Esophagus mucosa (tissue), 1 donor: ENCODE results near the gene DNAJC28. TPM values are rescaled to one million over a fixed set of nuclear protein-coding genes. Genes with fewer than 3 reads are reported as not detected.
"Not testable (repeated sequence)": the region's sequence is repeated elsewhere in the genome, so short reads cannot be mapped to it uniquely, and the experiment has no call there.

Experiments
- ATAC-seq: fragments of 200-7000 bp; cut with Tn5 transposase; one replicate; pipeline ENCODE4 v1.9.1; 2020
- total RNA-seq: library from RNA; stranded (reverse); gene quantifications from one replicate; pipeline ENCODE4 v1.2.4, GENCODE V29; 2023
- donor health status: DM: yes; HTN: yes; CAD: no.

Gene DNAJC28
- total RNA-seq, 1 donor from 2014 or later: 0.52 TPM

GRCh38 chr21:33480481-33481103 lies 10.9 kb downstream of the DNAJC28 start:
- ATAC-seq: no peak

- peak; percentile 99 for ATAC-seq
Observed at GRCh38 chr21:33479679-33480480, 11.6 kb downstream of the DNAJC28 start, which contains the start of gene TMEM50B. Gene TMEM50B (minus strand): TSS chr21:33479974. CDS start chr21:33468885, 11,089 bp downstream.

GRCh38 chr21:33478935-33479678 lies 12.4 kb downstream of the DNAJC28 start:
- ATAC-seq: peak; percentile 19

GRCh38 chr21:33478182-33478581 lies 13.3 kb downstream of the DNAJC28 start:
- no peak for ATAC-seq

GRCh38 chr21:33477066-33477465 lies 14.4 kb downstream of the DNAJC28 start:
- ATAC-seq: no peak

GRCh38 chr21:33473344-33473743 lies 18.2 kb downstream of the DNAJC28 start:
- no peak for ATAC-seq

GRCh38 chr21:33470701-33471100 lies 20.8 kb downstream of the DNAJC28 start:
- ATAC-seq: no peak

GRCh38 chr21:33469183-33469582 lies 22.3 kb downstream of the DNAJC28 start:
- ATAC-seq: not testable (repeated sequence)

- ATAC-seq: no peak
Observed at GRCh38 chr21:33461538-33462250, 29.8 kb downstream of the DNAJC28 start.

- no peak for ATAC-seq
Observed at GRCh38 chr21:33458861-33459260, 32.7 kb downstream of the DNAJC28 start.

- no peak for ATAC-seq
Observed at GRCh38 chr21:33455686-33456446, 35.6 kb downstream of the DNAJC28 start.

GRCh38 chr21:33452362-33452761 lies 39.2 kb downstream of the DNAJC28 start:
- ATAC-seq: no peak

- peak; percentile 55 for ATAC-seq
Observed at GRCh38 chr21:33451634-33452071, 39.9 kb downstream of the DNAJC28 start.

- ATAC-seq: no peak
Observed at GRCh38 chr21:33449616-33450015, 41.9 kb downstream of the DNAJC28 start.

GRCh38 chr21:33446620-33447019 lies 44.9 kb downstream of the DNAJC28 start:
- not testable (repeated sequence) for ATAC-seq

GRCh38 chr21:33444499-33444898 lies 47.0 kb downstream of the DNAJC28 start:
- ATAC-seq: no peak

GRCh38 chr21:33443194-33443593 lies 48.3 kb downstream of the DNAJC28 start:
- ATAC-seq: no peak

- ATAC-seq: peak; percentile 84
Observed at GRCh38 chr21:33441489-33442477, 49.7 kb downstream of the DNAJC28 start.
